Stimulated activated CD4-positive, alpha-beta T cell treated with anti-CD3 and anti-CD28 coated beads, Interleukin-4, amount 100 ng/mL, for 4 hours (primary cell): ENCODE measurements around the gene RHOT1.
"Not testable (repeated sequence)": the region's sequence is repeated elsewhere in the genome, so short reads cannot be mapped to it uniquely, and the experiment has no call there.

Source experiments
- DNase-seq, 2 experiments: peaks; one replicate each; pipeline ENCODE4 v3.0.0-alpha.2; 2020

The RHOT1 gene

GRCh38 chr17:32240750-32241149, 98.4 kb downstream of the RHOT1 start:
- no peak for DNase-seq

GRCh38 chr17:32241640-32242039, 99.3 kb downstream of the RHOT1 start:
- no peak for DNase-seq

GRCh38 chr17:32249475-32249874, 107.2 kb downstream of the RHOT1 start:
- DNase-seq, result no peak

GRCh38 chr17:32253117-32253611, 110.9 kb downstream of the RHOT1 start:
- peak; percentile 50 to 62 for DNase-seq

- DNase-seq, result no peak
Observed at GRCh38 chr17:32256012-32256700, 113.9 kb downstream of the RHOT1 start.

- no peak for DNase-seq
Observed at GRCh38 chr17:32256701-32257019, 114.4 kb downstream of the RHOT1 start.

GRCh38 chr17:32258383-32259140, 116.3 kb downstream of the RHOT1 start:
- no peak for DNase-seq

- no peak for DNase-seq
Observed at GRCh38 chr17:32259586-32259985, 117.3 kb downstream of the RHOT1 start.

- DNase-seq, result no peak
Observed at GRCh38 chr17:32261417-32261736, 119.1 kb downstream of the RHOT1 start.

- DNase-seq, result no peak
Observed at GRCh38 chr17:32261936-32262510, 119.7 kb downstream of the RHOT1 start.

- not testable (repeated sequence) for DNase-seq
Observed at GRCh38 chr17:32263515-32263914, 121.2 kb downstream of the RHOT1 start.

- DNase-seq, result no peak
Observed at GRCh38 chr17:32264140-32264799, 122.0 kb downstream of the RHOT1 start.

- no peak for DNase-seq
Observed at GRCh38 chr17:32264823-32265191, 122.5 kb downstream of the RHOT1 start.

- DNase-seq, result peak; percentile 16 to 21
Observed at GRCh38 chr17:32265192-32265923, 123.1 kb downstream of the RHOT1 start, which contains the start of gene RHBDL3. RHBDL3 (plus strand) TSS chr17:32265832; CDS start chr17:32266190, 358 bp downstream.

- no peak for DNase-seq
Observed at GRCh38 chr17:32266051-32266388, 123.7 kb downstream of the RHOT1 start.

- DNase-seq, result peak; percentile 13 to 32
Observed at GRCh38 chr17:32266389-32267301, 124.3 kb downstream of the RHOT1 start.

- peak; percentile 9 to 26 for DNase-seq
Observed at GRCh38 chr17:32267690-32268205, 125.4 kb downstream of the RHOT1 start.

- no peak for DNase-seq
Observed at GRCh38 chr17:32268734-32269288, 126.5 kb downstream of the RHOT1 start.

- no peak for DNase-seq
Observed at GRCh38 chr17:32269377-32269776, 127.1 kb downstream of the RHOT1 start.

GRCh38 chr17:32271844-32272243, 129.5 kb downstream of the RHOT1 start:
- DNase-seq, result no peak

GRCh38 chr17:32274101-32274500, 131.8 kb downstream of the RHOT1 start:
- DNase-seq, result no peak
